A673 (cell line): ENCODE measurements around the gene CLHC1. TPM values are rescaled to one million over a fixed set of nuclear protein-coding genes. Genes with fewer than 3 reads are reported as not detected.

ENCODE experiments used
- BruUV-seq: library from RNA; stranded (reverse); fragments of 400-500 nt; replicated peaks from 2 replicates; lab custom pipeline; 2021; lab: Mats Ljungman, UMichigan
- CTCF ChIA-PET: fragments of 300-600 bp; sonication (Branson Sonifier 250); formaldehyde crosslinking; loops from one replicate; lab custom pipeline; 2022; ENCODE audit warnings: antibody characterized with exemption; lab: Charles Lee
- POLR2A ChIA-PET: fragments of 300-600 bp; sonication (Branson Sonifier 250); formaldehyde crosslinking; loops from one replicate; lab custom pipeline; 2022; ENCODE audit warnings: antibody characterized with exemption; ENCODE audit not compliant: low non-redundant PET; lab: Charles Lee
- DNase-seq: peaks from one replicate; pipeline ENCODE4 v3.0.0-alpha.2; 2015; ENCODE audit warnings: low spot score
- H3K27ac ChIP-seq: fragments of 200-600 bp; sonication (generic); 2 replicates; pipeline ENCODE4 v1.5.1; 2016; ENCODE audit warnings: mixed run types, low read depth, mild to moderate bottlenecking, mixed read lengths, antibody characterized with exemption, low read length; ENCODE audit not compliant: poor library complexity, severe bottlenecking
- H3K27me3 ChIP-seq: fragments of 200-600 bp; sonication (generic); replicated peaks from 2 replicates; pipeline ENCODE4 v1.6.1; 2017; ENCODE audit warnings: mixed run types, low read depth, mild to moderate bottlenecking, mixed read lengths, antibody characterized with exemption, low read length; ENCODE audit not compliant: insufficient read depth, poor library complexity
- H3K36me3 ChIP-seq: fragments of 200-600 bp; sonication (generic); 2 replicates; pipeline ENCODE4 v1.6.1; 2016; ENCODE audit warnings: mixed run types, mild to moderate bottlenecking, mixed read lengths, antibody characterized with exemption, low read length; ENCODE audit not compliant: insufficient read depth, poor library complexity, severe bottlenecking
- H3K4me1 ChIP-seq: fragments of 200-600 bp; sonication (generic); 2 replicates; pipeline ENCODE4 v1.6.1; 2017; ENCODE audit warnings: mixed run types, mild to moderate bottlenecking, mixed read lengths, antibody characterized with exemption, low read length; ENCODE audit not compliant: insufficient read depth, poor library complexity, severe bottlenecking
- H3K4me3 ChIP-seq: fragments of 200-600 bp; sonication (generic); 2 replicates; pipeline ENCODE4 v1.5.1; 2016; ENCODE audit warnings: low read depth, mixed run types, mild to moderate bottlenecking, mixed read lengths, low read length; ENCODE audit not compliant: poor library complexity, severe bottlenecking
- H3K9me3 ChIP-seq: fragments of 200-600 bp; sonication (generic); 2 replicates; pipeline ENCODE4 v1.6.1; 2016; ENCODE audit warnings: mixed run types, low read depth, mild to moderate bottlenecking, mixed read lengths, antibody characterized with exemption, low read length; ENCODE audit not compliant: poor library complexity, severe bottlenecking
- EZH2 ChIP-seq: fragments of 200-600 bp; sonication (generic); IDR thresholded peaks from 2 replicates; pipeline ENCODE4 v1.6.1; 2017; ENCODE audit warnings: borderline replicate concordance, low read depth, mild to moderate bottlenecking, mixed read lengths, antibody characterized with exemption, low read length; ENCODE audit not compliant: poor library complexity, severe bottlenecking
- intact Hi-C: fragments of 100-400 bp; cut with micrococcal nuclease; formaldehyde crosslinking; loops from one replicate; pipeline ENCODE4 v1.10.0; 2022; ENCODE audit not compliant: unreplicated experiment
- total RNA-seq: library from RNA; stranded (reverse); gene quantifications from 2 replicates; pipeline ENCODE4 v1.2.3, GENCODE V29; 2021
- TF ChIP-seq, protein P1 (sequence below): fragments of 300-800, 200-600 bp; sonication (generic); conservative IDR thresholded peaks from 2 replicates; pipeline ENCODE4 v1.5.1; 2017; ENCODE audit warnings: low read depth, mild to moderate bottlenecking, antibody characterized with exemption, low read length, moderate library complexity, mixed read lengths

Gene CLHC1
- total RNA-seq, 1 experiment from 2014 or later, result 9.1 TPM

DNA sequence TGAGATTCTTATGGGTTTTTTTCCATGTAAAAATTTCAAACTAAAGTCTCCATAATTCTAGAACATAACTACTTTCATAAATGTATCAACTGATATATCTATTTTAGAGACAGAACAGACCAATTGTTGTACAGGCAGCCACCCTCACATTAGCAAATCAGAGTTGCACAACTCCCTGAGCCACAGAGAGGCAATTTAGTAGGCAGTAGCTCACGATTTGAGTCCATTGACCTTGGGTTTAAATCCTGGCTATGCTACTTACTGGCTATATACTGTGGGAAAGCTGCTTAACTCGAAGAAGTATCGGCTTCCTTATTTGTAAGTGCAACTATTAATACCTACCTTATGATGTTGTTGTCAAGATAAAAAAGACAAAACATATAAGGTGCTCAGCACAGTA, 20.7 kb upstream of the CLHC1 start:
- no TSS peak for BruUV-seq
- H3K27ac ChIP-seq, result no peak overlapping the region
- H3K27me3 ChIP-seq, result no peaks in the 10 kb centered on the region
- CTCF ChIA-PET, result no interaction called here
- TF ChIP-seq, protein P1, sequence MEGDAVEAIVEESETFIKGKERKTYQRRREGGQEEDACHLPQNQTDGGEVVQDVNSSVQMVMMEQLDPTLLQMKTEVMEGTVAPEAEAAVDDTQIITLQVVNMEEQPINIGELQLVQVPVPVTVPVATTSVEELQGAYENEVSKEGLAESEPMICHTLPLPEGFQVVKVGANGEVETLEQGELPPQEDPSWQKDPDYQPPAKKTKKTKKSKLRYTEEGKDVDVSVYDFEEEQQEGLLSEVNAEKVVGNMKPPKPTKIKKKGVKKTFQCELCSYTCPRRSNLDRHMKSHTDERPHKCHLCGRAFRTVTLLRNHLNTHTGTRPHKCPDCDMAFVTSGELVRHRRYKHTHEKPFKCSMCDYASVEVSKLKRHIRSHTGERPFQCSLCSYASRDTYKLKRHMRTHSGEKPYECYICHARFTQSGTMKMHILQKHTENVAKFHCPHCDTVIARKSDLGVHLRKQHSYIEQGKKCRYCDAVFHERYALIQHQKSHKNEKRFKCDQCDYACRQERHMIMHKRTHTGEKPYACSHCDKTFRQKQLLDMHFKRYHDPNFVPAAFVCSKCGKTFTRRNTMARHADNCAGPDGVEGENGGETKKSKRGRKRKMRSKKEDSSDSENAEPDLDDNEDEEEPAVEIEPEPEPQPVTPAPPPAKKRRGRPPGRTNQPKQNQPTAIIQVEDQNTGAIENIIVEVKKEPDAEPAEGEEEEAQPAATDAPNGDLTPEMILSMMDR, result no peak
- no peak for TF ChIP-seq EZH2
- no peak overlapping the region for H3K4me3 ChIP-seq
- intact Hi-C loops, result no loop called here
- no peak for DNase-seq
- no peaks in the 10 kb centered on the region for H3K9me3 ChIP-seq
- no peaks in the 10 kb centered on the region for H3K4me1 ChIP-seq
- peaks cover 27% of the 10 kb centered on the region for H3K36me3 ChIP-seq
- POLR2A ChIA-PET, result no interaction called here

DNA sequence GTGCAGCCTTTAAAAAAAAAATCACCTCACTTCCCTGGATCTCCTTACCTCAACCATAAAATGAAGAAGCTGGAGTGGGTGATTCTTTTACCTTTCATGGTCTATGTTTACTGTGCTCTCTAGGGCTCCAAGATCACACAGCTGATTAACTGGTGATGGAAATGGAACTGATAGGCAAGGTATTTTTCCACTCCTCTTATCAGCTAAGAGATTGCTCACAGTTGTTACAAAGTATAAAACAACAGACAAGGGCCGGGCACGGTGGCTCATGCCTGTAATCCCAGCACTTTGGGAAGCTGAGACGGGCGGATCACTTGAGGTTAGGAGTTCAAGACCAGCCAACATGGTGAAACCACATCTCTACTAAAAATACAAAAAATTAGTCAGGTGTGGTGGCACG, 14.9 kb upstream of the CLHC1 start:
- ChIA-PET POLR2A (no interaction called here), CTCF (no interaction called here)
- DNase-seq, result no peak
- Histone ChIP-seq H3K27ac (no peak overlapping the region), H3K36me3 (peaks cover 28% of the 10 kb centered on the region), H3K4me1 (no peaks in the 10 kb centered on the region), H3K4me3 (no peak overlapping the region), H3K9me3 (no peaks in the 10 kb centered on the region), H3K27me3 (no peaks in the 10 kb centered on the region)
- no peak for TF ChIP-seq EZH2
- TF ChIP-seq, protein P1, result no peak
- intact Hi-C loops, result no loop called here
- BruUV-seq, result no TSS peak

DNA sequence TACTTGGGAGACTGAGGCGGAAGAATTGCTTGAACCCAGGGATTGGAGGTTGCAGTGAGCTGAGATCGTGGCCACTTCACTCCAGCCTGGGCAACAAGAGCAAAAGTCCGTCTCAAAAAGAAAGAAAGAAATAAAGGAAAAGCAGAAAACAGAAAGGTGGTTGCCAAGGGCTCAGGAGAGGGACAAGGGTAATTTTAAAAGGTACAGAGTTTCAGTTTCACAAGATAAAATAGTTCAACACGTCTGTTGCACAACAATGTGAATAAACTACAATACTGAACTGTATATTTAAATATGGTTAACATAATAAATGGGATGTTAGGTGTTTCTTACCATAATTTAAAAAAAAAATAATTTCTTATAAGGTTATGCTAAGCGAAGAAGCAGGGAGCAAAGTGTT, 13.3 kb upstream of the CLHC1 start:
- ChIA-PET CTCF (no interaction called here), POLR2A (no interaction called here)
- TF ChIP-seq, protein P1, result no peak
- TF ChIP-seq EZH2, result no peak
- BruUV-seq, result no TSS peak
- H3K36me3 ChIP-seq, result peaks cover 20% of the 10 kb centered on the region
- H3K9me3 ChIP-seq, result no peaks in the 10 kb centered on the region
- intact Hi-C loops, result no loop called here
- no peak overlapping the region for H3K4me3 ChIP-seq
- DNase-seq, result no peak
- H3K27ac ChIP-seq, result no peak overlapping the region
- H3K4me1 ChIP-seq, result no peaks in the 10 kb centered on the region
- no peaks in the 10 kb centered on the region for H3K27me3 ChIP-seq
